HG03064 (cell line): ENCODE data around the gene TIMM23.
"Not testable (repeated sequence)": the region's sequence is repeated elsewhere in the genome, so short reads cannot be mapped to it uniquely, and the experiment has no call there.

Experiments used
- ATAC-seq: cut with Tn5 transposase; IDR thresholded peaks from one replicate; pipeline ENCODE4 v1.9.1; 2021; ENCODE audit warnings: low read depth; ENCODE audit not compliant: unreplicated experiment

TIMM23 gene

GRCh38 chr10:46049497-46049831, 77.2 kb downstream of the TIMM23 start:
- not testable (repeated sequence) for ATAC-seq

GRCh38 chr10:46050941-46051623, 78.8 kb downstream of the TIMM23 start:
- ATAC-seq: no peak

GRCh38 chr10:46052057-46052790, 79.9 kb downstream of the TIMM23 start:
- ATAC-seq: no peak

GRCh38 chr10:46052791-46053375, 80.6 kb downstream of the TIMM23 start:
- no peak for ATAC-seq
